Measurements from ENCODE around the gene SBK3.
"Not testable (repeated sequence)": the region's sequence is repeated elsewhere in the genome, so short reads cannot be mapped to it uniquely, and the experiment has no call there.

SBK3 gene

GRCh38 chr19:55520691-55521292, 24.6 kb downstream of the SBK3 start:
- no peak for DNase-seq (ENCODE audit: low read depth in 1 of 2, low spot score in 1 of 2)

GRCh38 chr19:55519451-55520311, 25.7 kb downstream of the SBK3 start:
- no peak for DNase-seq (ENCODE audit: low read depth in 1 of 2, low spot score in 1 of 2)

- peak; percentile 79 to 84 for DNase-seq (ENCODE audit: low read depth in 1 of 2, low spot score in 1 of 2)
Observed at GRCh38 chr19:55516878-55517620, 28.3 kb downstream of the SBK3 start.

GRCh38 chr19:55508120-55508519, 37.2 kb downstream of the SBK3 start:
- DNase-seq (ENCODE audit: low read depth in 1 of 2, low spot score in 1 of 2), result no peak

GRCh38 chr19:55504981-55505380, 40.4 kb downstream of the SBK3 start:
- no peak for DNase-seq (ENCODE audit: low read depth in 1 of 2, low spot score in 1 of 2)

GRCh38 chr19:55504252-55504603, 41.1 kb downstream of the SBK3 start:
- DNase-seq (ENCODE audit: low read depth in 1 of 2, low spot score in 1 of 2), result no peak

GRCh38 chr19:55503502-55504251, 41.7 kb downstream of the SBK3 start:
- peak; percentile 86 to 93 for DNase-seq (ENCODE audit: low read depth in 1 of 2, low spot score in 1 of 2)

- DNase-seq (ENCODE audit: low read depth in 1 of 2, low spot score in 1 of 2), result no peak
Observed at GRCh38 chr19:55503157-55503501, 42.2 kb downstream of the SBK3 start.

- DNase-seq (ENCODE audit: low read depth in 1 of 2, low spot score in 1 of 2), result no peak
Observed at GRCh38 chr19:55502197-55502952, 43.0 kb downstream of the SBK3 start.

GRCh38 chr19:55500368-55500952, 44.9 kb downstream of the SBK3 start:
- no peak for DNase-seq (ENCODE audit: low read depth in 1 of 2, low spot score in 1 of 2)

- no peak for DNase-seq (ENCODE audit: low read depth in 1 of 2, low spot score in 1 of 2)
Observed at GRCh38 chr19:55498246-55498840, 47.0 kb downstream of the SBK3 start.

GRCh38 chr19:55497763-55498162, 47.6 kb downstream of the SBK3 start:
- no peak for DNase-seq (ENCODE audit: low read depth in 1 of 2, low spot score in 1 of 2)

- not testable (repeated sequence) for DNase-seq (ENCODE audit: low read depth in 1 of 2, low spot score in 1 of 2)
Observed at GRCh38 chr19:55496820-55497219, 48.5 kb downstream of the SBK3 start.

GRCh38 chr19:55495646-55496349, 49.5 kb downstream of the SBK3 start:
- DNase-seq (ENCODE audit: low read depth in 1 of 2, low spot score in 1 of 2), result no peak

GRCh38 chr19:55494172-55494761, 51.1 kb downstream of the SBK3 start:
- DNase-seq (ENCODE audit: low read depth in 1 of 2, low spot score in 1 of 2), result no peak

- no peak for DNase-seq (ENCODE audit: low read depth in 1 of 2, low spot score in 1 of 2)
Observed at GRCh38 chr19:55493645-55494171, 51.6 kb downstream of the SBK3 start.

- DNase-seq (ENCODE audit: low read depth in 1 of 2, low spot score in 1 of 2), result no peak
Observed at GRCh38 chr19:55493052-55493644, 52.2 kb downstream of the SBK3 start.

- no peak for DNase-seq (ENCODE audit: low read depth in 1 of 2, low spot score in 1 of 2)
Observed at GRCh38 chr19:55492362-55492944, 52.9 kb downstream of the SBK3 start.

Data from activated T-helper 1 cell treated with anti-CD3 and anti-CD28 coated beads, Interleukin-2, amount 50 U/mL, for 16 hours (primary cell).